ENCODE results near the gene MCUB. TPM values are rescaled to one million over a fixed set of nuclear protein-coding genes. Genes with fewer than 3 reads are reported as not detected.

The MCUB gene
- total RNA-seq, 1 donor from 2014 or later: 14.8 TPM

GRCh38 chr4:109562457-109563239, 2.6 kb downstream of the MCUB start:
- Mint-ChIP-seq H3K4me3 (ENCODE audit: unreplicated experiment) (no peak overlapping the region), H3K9me3 (ENCODE audit: unreplicated experiment) (no peaks in the 10 kb centered on the region), H3K4me1 (ENCODE audit: unreplicated experiment) (peaks cover 24% of the 10 kb centered on the region), H3K27me3 (ENCODE audit: unreplicated experiment) (no peaks in the 10 kb centered on the region), H3K27ac (ENCODE audit: unreplicated experiment) (no peak overlapping the region), H3K36me3 (ENCODE audit: unreplicated experiment) (no peaks in the 10 kb centered on the region)
- no peak for TF ChIP-seq CTCF (IDR thresholded peaks at IDR 0.05)
- no peak for DNase-seq (ENCODE audit: extremely low spot score, unreplicated experiment)

GRCh38 chr4:109571494-109571893, 11.4 kb downstream of the MCUB start:
- H3K4me3 Mint-ChIP-seq (ENCODE audit: unreplicated experiment): no peak overlapping the region
- no peaks in the 10 kb centered on the region for H3K27me3 Mint-ChIP-seq (ENCODE audit: unreplicated experiment)
- no peak overlapping the region for H3K27ac Mint-ChIP-seq (ENCODE audit: unreplicated experiment)

GRCh38 chr4:109572154-109572553, 12.1 kb downstream of the MCUB start:
- Mint-ChIP-seq H3K36me3 (ENCODE audit: unreplicated experiment) (no peaks in the 10 kb centered on the region), H3K4me3 (ENCODE audit: unreplicated experiment) (no peak overlapping the region), H3K9me3 (ENCODE audit: unreplicated experiment) (peaks cover 5% of the 10 kb centered on the region), H3K27me3 (ENCODE audit: unreplicated experiment) (no peaks in the 10 kb centered on the region), H3K27ac (ENCODE audit: unreplicated experiment) (no peak overlapping the region), H3K4me1 (ENCODE audit: unreplicated experiment) (no peaks in the 10 kb centered on the region)
- no peak for DNase-seq (ENCODE audit: extremely low spot score, unreplicated experiment)
- TF ChIP-seq CTCF (IDR thresholded peaks at IDR 0.05): no peak

More at GRCh38 chr4:109571494-109571893, 11.4 kb downstream of the MCUB start:
- Mint-ChIP-seq H3K9me3 (ENCODE audit: unreplicated experiment) (peaks cover 5% of the 10 kb centered on the region), H3K36me3 (ENCODE audit: unreplicated experiment) (no peaks in the 10 kb centered on the region), H3K4me1 (ENCODE audit: unreplicated experiment) (no peaks in the 10 kb centered on the region)
- no peak for TF ChIP-seq CTCF (IDR thresholded peaks at IDR 0.05)
- no peak for DNase-seq (ENCODE audit: extremely low spot score, unreplicated experiment)

GRCh38 chr4:109574443-109574850, 14.4 kb downstream of the MCUB start:
- Mint-ChIP-seq H3K27ac (ENCODE audit: unreplicated experiment) (no peak overlapping the region), H3K27me3 (ENCODE audit: unreplicated experiment) (no peaks in the 10 kb centered on the region), H3K9me3 (ENCODE audit: unreplicated experiment) (peaks cover 5% of the 10 kb centered on the region), H3K4me1 (ENCODE audit: unreplicated experiment) (no peaks in the 10 kb centered on the region), H3K36me3 (ENCODE audit: unreplicated experiment) (no peaks in the 10 kb centered on the region), H3K4me3 (ENCODE audit: unreplicated experiment) (no peak overlapping the region)
- no peak for DNase-seq (ENCODE audit: extremely low spot score, unreplicated experiment)
- TF ChIP-seq CTCF (IDR thresholded peaks at IDR 0.05): peak; percentile 33

- Mint-ChIP-seq H3K27ac (ENCODE audit: unreplicated experiment) (no peak overlapping the region), H3K36me3 (ENCODE audit: unreplicated experiment) (no peaks in the 10 kb centered on the region), H3K9me3 (ENCODE audit: unreplicated experiment) (peaks cover 5% of the 10 kb centered on the region), H3K27me3 (ENCODE audit: unreplicated experiment) (no peaks in the 10 kb centered on the region), H3K4me3 (ENCODE audit: unreplicated experiment) (no peak overlapping the region), H3K4me1 (ENCODE audit: unreplicated experiment) (no peaks in the 10 kb centered on the region)
- no peak for DNase-seq (ENCODE audit: extremely low spot score, unreplicated experiment)
- no peak for TF ChIP-seq CTCF (IDR thresholded peaks at IDR 0.05)
Observed at GRCh38 chr4:109574931-109575804, 15.1 kb downstream of the MCUB start.
